PC-9 (cell line): ENCODE results near the gene NDUFS2.

Experiments
- CTCF ChIP-seq: fragments of 200-600 bp; sonication (generic); conservative IDR thresholded peaks from 2 replicates; pipeline ENCODE4 v1.6.1; 2017; ENCODE audit warnings: mixed run types, antibody characterized with exemption, mild to moderate bottlenecking, moderate library complexity
- EZH2 ChIP-seq: fragments of 200-600 bp; sonication (generic); IDR thresholded peaks from 2 replicates; pipeline ENCODE4 v1.8.0; 2017; ENCODE audit warnings: antibody characterized with exemption, low read depth

GRCh38 chr1:161162806-161163205, 39.4 kb upstream of the NDUFS2 start:
- no peak for TF ChIP-seq EZH2
- no peak for TF ChIP-seq CTCF
